ENCODE measurements around the gene GALNTL6.

Gene GALNTL6

DNA sequence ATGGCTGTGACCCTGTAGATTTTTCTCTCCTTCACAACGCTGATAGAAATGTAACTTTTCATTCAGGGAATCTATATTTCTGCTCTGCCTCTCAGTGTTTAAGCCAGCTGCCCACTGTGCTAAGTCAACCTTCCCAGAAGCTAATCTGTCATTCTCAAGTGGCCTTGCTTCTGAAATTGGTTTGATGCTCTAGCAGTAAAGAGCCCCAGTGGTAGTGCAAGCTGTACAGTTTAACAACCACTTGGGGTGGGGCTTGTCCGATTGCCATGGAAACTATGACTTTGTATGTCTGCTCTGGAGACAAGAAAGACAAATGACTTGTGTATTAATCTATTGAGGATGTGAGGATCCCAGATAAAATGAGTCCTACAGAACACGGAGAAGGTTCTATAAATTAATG lies 734.5 kb downstream of the GALNTL6 start:
- no peak for DNase-seq (ENCODE audit: low read depth in 2 of 2)

DNA sequence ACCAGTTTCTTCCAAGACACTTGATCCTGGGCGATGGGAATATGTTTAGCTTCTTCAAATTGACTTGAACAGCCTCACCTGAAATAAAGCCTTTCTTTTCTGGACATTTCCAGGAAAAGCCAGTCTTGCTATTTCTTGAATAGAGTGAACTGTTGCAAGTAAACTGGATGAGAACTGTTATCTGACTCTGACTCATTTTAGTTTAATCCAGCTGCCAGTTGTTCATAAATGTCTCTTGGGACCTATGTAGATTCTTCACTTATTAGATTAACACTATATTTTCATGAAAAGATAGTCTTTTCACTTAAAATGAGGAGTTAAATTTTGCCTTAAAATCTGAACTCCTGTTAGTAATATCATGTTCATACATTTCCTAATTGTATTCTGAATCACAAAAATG lies 740.0 kb downstream of the GALNTL6 start:
- DNase-seq (ENCODE audit: low read depth in 2 of 2), result no peak

DNA sequence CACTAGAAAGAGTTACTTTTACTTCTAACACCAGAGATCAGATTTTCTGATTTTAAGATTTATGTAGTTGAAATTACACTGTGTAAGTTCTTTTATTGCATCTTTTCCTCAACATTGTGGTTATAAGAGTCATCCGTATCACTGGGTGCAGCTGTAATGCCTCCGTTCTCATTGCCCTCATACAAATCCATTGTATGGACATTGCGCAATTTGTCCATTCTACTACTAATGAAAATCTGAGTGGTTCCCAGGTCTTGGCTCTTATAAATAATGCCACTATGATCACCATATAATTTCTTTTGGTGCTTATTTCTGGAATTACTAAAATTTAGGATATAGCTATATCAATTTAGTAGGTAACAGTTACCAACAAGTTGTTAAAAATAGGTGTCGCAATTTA lies 741.4 kb downstream of the GALNTL6 start:
- no peak for DNase-seq (ENCODE audit: low read depth in 2 of 2)

DNA sequence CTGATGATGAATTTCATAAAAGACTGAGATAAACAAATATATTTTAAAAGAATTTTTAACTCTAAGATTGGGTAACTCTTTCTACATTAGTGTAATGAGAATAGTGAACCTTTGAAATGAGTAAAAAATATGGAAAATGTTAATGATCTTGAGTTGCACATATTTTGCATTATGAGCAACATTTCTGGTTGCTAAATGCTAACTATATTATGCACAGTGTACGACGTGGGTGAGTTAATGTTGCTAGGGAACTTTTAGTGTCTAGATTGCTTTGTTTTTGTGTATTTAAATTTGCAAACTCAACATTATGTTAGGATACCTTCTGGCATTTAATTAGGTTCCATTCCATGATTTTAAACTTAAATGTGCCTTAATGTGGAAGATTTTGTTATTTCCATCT lies 742.5 kb downstream of the GALNTL6 start:
- no peak for DNase-seq (ENCODE audit: low read depth in 2 of 2)

DNA sequence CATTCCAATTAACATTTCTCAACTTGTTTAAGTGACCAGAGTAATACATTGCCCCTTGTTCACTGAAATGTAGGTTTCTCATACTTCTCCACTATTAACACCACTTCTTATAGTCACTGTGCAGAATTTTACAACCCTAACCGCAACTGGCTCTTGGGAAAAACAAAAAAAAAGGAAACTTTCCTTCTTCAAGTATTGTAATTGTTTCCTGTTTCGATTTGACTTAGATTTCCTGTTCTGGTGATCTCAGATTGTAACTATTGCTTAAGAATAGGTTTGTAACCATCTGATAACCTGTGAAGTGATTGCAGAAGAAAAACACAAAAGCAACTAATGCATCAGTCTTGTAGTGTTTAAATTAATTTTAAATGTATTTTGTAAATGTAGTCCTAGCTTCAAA lies 760.7 kb downstream of the GALNTL6 start:
- DNase-seq (ENCODE audit: low read depth in 2 of 2), result no peak

DNA sequence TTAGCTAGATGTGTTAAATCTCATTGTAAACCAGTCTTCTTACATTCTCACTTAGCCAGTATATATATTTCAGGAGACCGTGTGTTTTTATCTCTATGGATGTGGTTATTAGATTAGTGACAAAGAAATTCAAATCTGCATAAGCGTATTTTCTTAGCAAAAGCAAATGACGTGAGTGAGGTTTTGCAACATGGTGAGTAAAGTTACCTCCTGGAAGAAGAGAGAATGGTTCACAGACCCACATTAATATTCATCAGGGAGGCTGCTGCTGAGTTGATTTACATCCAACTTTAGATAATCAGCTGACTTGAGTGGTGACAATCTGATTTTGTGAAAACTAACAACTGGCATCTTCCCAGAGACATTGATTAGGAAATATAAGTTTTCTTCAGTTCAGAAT lies 765.5 kb downstream of the GALNTL6 start:
- DNase-seq (ENCODE audit: low read depth in 2 of 2), result no peak

DNA sequence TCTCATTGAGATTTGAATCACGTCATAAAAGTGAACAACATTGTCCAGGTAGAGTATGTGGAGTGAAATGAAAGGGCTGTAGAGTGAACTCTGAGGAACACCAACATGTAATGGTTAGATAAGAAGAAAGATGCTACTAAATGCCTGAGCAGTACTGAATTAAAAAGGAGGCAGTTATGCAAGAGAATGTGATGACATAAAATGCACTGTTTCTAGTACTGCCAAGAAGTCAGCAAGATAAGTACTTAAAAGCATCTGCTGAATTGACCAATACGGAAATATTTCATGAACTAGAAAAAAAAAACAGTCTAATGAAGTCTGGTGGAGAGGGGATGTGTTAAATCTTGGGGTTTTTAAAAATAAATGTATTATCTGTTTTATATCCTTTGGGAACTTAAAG lies 771.6 kb downstream of the GALNTL6 start:
- DNase-seq (ENCODE audit: low read depth in 2 of 2), result no peak

DNA sequence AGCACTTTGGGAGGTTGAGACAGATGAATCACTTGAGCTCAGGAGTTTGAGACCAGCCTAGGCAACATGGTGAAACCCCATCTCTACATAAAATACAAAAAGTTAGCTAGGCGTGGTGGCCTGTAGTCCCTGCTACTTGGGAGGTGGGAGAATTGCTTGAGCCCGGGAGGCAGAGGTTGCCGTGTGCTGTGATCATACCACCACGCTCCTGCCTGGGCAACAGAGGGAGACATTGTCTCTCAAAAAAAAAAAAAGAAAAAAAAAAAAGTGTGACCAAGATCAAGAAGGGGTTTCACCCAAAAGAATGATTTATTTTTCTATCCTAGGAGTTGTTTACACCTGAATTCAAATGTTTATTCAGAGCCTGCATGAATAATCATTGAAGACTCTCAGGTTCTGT lies 783.0 kb downstream of the GALNTL6 start:
- DNase-seq (ENCODE audit: low read depth in 2 of 2), result no peak

DNA sequence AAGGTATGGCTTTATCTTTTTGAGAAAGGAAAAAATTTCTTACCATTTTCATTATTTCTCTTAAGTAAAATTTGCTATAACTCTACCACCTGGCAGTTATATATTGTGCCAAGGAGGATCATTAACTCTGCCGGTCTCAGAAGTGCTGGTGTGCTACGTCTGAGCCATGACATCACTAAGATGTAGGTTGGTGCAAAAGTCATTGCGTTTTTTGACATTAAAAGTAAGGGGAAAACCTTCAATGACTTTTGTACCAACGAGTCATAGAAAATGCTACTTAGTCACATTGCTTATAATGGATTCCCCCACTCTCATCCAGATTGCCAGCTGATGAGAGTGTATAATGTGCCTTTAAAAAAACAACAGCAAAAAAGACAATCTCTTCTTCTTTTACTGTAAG lies 786.4 kb downstream of the GALNTL6 start:
- DNase-seq (ENCODE audit: low read depth in 2 of 2), result no peak

DNA sequence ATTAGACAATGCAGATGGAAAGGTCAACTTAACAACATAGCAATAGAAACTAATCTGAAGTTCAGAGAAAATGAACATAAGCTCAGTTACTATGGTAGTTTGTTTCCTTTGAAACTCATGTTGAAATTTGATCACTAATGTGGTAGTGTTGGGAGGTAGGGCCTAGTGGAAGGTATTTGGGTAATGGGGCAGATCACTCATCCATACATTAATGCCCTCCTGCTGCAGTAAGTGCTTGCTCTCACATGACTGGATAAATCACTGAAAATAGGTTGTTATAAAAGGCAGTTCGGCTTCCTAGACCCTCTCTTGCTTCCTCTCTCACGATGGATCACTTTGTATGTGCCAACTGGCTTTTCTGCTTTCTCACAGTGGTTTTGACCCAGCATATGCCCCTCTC lies 788.0 kb downstream of the GALNTL6 start:
- DNase-seq (ENCODE audit: low read depth in 2 of 2), result no peak

DNA sequence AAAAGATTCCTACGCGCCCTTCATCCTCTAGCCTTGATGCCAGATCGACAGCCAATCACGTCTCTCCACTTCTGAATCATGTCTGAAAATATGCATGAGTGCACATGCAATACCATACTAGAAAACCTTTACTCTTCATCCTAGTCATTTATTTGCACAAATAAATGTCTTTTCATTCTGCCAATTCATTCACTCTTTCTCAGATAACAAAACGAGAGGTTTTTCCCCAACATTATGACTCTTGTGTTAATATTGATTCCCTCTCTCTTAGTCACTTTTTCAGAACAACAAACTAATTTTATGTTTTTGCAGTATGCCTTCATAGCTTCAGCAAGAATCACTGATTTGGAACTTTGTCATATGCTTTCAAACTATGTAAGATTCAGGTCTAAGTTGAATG lies 806.0 kb downstream of the GALNTL6 start:
- DNase-seq (ENCODE audit: low read depth in 2 of 2), result no peak

DNA sequence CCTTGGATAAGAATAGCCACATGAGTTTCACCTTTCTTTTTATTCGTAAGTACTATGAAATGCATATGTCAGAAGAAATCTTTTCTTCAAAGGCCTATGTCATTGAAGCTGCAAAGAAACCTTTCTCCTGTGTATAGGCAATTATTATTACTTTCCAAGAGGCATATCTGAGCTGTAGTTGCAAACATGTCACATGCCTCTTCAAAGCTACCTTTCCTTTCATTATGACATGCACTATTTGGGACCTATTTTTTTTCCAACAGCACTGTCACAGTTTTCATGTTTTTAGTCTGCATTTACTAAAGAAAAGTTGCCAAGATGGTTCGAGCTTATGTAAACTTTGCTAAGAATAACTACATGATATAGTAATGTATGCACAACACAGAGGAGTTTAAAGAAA lies 806.6 kb downstream of the GALNTL6 start:
- DNase-seq (ENCODE audit: low read depth in 2 of 2), result no peak

DNA sequence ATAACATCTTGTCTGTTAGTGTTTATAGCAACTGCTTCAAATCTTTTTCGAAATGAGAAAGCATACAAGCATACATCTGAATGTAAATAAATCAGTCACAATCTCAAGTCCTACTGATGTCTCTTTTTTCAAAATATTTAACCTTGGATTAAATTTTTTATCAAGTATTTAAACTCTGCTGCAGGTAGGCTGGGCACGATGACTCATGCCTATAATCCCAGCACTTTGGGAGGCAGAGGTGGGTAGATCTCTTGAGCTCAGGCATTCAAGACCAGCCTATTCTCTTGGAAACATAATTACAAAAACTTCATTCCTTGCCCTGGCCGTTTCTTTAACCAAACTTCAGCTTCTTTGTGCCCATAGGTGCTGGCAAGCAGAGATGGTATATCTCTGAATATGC lies 815.1 kb downstream of the GALNTL6 start:
- no peak for DNase-seq (ENCODE audit: low read depth in 2 of 2)

DNA sequence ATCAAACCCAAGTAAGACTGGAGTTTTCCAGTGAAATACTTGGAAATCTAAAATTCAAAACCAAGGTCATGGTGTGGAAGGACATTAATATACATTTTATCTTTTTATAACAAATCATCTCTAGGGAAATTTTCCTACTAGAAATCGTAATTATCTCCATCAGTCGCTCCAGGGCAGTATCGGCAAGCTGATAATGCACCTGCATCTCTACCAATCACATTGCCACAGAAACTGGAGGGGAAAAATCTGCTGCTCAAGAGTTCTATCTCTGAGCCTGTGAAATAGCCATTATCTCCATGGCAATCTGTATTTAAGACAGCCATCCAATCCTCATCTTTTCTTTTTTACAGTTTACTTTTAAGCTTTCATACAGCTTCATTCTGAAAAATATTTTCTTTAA lies 817.1 kb downstream of the GALNTL6 start:
- no peak for DNase-seq (ENCODE audit: low read depth in 2 of 2)

DNA sequence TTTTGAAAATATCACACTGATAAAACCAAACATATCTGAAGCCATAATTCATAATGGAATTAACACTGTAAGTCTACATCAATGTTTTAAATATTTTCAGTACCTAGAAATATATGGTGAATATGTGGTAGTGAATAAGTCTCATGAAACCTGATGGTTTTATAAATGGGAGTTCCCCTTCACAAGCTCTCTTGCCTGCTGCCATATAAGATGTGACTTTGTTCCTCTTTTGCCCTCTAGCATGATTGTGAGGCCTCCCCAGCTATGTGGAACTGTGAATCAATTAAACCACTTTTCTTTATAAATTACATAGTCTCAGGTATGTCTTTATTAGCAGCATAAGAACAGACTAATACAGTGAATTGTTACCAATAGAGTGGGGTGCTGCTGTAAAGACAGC lies 818.6 kb downstream of the GALNTL6 start:
- DNase-seq (ENCODE audit: low read depth in 2 of 2), result no peak

DNA sequence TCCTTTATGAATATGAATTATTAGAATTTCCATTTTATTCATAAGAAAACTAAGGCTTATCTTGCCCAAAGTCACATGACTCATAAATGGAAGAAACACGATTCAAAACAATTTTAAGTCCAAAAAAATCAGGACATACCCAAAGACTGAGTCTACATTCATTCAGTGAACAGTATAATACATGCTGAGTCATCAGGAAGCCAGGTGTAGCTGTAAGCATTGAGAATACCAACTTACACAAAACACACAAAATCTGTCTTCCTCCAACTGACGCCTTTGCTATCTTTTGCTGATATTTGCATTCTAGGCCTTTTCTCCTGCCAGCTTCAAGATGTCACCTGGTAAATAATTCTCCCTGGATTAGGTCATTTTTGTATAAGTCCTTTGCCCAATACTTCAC lies 835.3 kb downstream of the GALNTL6 start:
- no peak for DNase-seq (ENCODE audit: low read depth in 2 of 2)

DNA sequence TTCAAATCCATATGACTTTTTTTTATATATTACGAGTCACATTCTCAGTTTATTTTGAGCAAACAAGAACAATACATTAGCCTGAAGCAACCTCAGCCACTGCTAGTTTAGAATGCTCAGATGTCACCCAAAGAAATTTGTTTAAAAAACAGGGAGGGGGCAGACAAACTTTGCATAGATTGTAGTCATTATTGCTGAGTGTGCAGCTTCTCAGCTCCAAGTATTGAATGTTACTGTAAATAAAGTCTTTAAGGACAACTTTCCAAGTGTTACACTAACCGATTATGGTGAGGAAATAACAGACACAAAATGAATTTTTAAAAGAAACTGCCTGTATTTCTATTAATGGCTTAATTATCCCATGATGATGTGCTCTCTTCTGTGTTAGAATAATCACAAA lies 835.9 kb downstream of the GALNTL6 start:
- DNase-seq (ENCODE audit: low read depth in 2 of 2), result no peak

DNA sequence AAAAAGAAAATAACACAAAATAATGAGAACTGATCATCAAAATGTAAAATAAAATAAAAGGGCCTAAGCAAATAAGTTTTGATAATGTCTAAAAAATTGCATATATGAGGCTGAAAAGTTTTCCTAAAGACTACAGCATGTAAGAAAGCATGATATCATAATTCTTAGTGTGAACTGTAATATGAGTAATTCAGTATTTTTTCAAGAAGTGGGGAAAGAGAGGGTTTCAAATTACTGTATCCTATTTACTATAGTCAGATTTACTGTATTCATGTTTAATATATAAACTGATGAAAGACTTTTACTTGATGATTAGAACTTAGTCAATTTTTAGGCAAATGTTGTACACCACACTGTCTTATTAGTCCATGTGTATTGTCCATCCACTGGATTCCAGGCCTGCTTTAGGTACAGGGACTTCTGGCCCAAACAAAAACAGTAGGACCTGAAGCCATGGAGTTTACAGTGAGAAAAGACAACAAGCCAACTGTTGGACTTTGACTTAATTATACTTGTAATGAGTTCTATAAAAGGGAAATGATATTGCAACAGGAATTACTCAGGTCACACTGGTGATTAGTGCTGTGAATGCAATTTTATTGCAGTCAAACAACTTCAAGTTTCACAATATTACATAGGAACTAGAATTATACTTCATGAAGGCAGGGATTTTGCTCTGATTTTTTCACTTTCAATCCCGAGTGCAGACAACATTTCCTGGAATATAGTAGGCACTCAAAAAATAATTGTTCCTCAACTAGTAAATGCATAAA lies 837.7 kb downstream of the GALNTL6 start:
- DNase-seq (ENCODE audit: low read depth in 2 of 2), result no peak

DNA sequence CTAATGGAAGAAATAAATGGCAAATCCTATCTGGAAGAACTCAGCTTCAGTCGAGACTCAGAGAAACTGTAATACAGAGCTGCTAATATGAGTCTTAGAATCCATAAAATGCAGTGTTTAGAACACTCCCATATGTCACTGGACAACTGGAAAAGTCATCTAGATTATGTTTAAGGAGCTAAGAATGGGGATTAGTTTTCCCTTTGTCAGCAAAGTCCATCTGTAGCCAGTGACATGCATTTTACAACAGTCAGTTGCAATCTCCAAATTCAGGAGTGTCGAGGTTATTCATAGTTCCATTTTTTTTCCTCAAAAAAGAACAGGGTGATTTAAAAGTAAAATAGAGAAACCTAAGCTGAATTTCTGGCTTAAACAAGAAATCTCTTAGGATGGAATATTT lies 838.8 kb downstream of the GALNTL6 start:
- DNase-seq (ENCODE audit: low read depth in 2 of 2), result no peak

DNA sequence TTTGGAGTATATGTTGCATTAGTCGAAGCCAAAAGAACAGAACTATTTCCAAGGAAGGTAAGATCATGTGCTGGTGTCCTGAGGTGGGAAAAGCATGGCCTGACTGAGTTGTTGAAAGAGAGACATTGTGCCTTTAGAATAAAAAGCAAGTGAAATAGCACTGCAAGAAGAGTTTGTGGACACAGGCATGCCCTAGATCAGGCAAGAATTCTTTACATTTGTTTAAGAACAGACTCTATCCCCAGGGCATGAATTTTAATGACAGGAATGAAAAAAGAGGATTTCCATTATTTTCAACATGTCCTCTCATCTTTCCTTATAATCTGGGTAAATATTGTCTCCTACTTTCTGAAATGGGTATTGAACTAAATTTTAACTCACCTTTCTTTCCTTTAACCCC lies 839.2 kb downstream of the GALNTL6 start:
- DNase-seq (ENCODE audit: low read depth in 2 of 2), result no peak

DNA sequence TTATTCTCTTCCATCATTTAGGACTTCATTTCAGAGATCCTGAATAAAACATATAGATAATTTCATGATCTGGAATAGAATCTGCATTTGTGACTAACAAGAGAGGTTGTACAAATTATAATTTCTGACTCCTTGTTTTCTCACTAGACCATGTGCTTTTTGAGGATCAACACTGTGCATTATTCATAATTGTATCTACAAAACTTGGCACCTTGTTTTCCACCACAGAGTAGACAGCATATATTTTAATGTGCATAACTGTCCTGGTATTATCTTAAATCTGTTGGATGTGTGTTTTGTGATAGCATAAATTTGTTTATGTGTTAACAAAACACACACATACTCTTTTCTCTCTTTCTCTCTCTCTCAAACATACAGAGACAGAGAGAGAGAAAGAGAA lies 840.5 kb downstream of the GALNTL6 start:
- DNase-seq (ENCODE audit: low read depth in 2 of 2), result no peak

DNA sequence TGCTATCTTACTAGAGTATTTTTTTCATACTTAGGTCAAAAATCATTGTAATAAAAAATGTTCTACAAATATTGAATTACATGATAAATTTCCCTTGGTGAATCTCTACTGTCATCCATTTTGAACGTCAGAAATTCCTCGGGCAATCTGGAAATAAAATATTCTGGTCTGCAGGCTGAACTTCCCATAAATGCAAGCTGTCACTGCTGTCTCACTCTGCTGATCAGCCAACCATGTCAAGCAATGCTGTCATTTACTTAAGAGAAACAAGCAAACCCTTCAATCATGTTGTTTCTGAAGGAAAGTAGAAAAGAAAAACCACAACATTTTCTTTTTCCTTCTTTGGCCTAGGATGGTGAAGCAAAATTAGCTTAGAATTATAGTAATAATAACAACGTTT lies 841.3 kb downstream of the GALNTL6 start:
- DNase-seq (ENCODE audit: low read depth in 2 of 2), result no peak

DNA sequence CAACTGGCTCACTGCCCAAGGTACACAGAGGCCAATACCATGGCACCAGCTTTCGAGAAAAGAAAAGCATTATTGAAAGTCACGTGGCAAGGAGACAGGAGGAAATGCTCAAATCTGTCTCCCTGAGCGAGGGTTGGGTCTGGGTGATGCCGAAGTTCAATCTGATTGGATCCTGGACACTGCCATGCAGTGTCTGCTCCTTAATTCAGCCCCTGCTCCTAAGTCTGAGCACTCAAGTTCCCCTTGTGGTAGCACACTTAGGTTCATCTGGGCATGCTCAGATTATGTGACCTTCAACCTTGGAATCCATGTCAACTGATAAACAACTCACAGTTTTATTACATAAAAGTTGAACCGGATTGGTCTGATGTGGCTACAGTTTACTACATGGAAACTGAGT lies 842.9 kb downstream of the GALNTL6 start:
- no peak for DNase-seq (ENCODE audit: low read depth in 2 of 2)

DNA sequence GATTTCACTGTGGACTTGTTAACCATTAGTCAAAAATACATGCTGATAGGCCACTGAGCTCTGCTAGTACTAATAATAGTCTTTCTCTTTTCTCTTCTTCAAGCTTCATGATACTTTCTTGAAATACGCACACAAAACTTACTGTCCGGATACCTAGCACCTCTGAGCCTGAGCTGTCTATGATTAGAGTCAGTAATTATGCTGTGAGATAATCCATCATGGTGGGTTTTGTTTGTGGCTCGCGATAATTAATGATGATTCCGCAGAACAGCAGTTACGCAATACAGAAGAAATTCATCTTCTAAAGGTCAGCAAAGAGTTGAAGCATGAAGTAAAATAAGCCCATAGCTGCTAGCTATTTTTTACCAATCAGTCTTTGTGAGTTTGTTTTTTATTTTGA lies 843.9 kb downstream of the GALNTL6 start:
- DNase-seq (ENCODE audit: low read depth in 2 of 2), result no peak

All from stimulated activated CD4-positive, alpha-beta T cell treated with anti-CD3 and anti-CD28 coated beads, Interleukin-15, amount 100 ng/mL, for 48 hours (primary cell).